HL-60/S4 treated with phorbol 12-myristate 13-acetate at 8.2 ng/mL for 4 days and 3 days (cell line): Measurements from ENCODE around the gene MEIOB.

Experiments
- in situ Hi-C: fragments of 300-500 bp; cut with MboI; formaldehyde crosslinking; loops from 2 replicates; pipeline ENCODE4 v1.15.0; 2022; ENCODE audit warnings: low sequenced_read_pairs

Gene MEIOB

GRCh38 chr16:1789643-1790045, 82.3 kb downstream of the MEIOB start:
- in situ Hi-C loops, result no loop called here

DNA sequence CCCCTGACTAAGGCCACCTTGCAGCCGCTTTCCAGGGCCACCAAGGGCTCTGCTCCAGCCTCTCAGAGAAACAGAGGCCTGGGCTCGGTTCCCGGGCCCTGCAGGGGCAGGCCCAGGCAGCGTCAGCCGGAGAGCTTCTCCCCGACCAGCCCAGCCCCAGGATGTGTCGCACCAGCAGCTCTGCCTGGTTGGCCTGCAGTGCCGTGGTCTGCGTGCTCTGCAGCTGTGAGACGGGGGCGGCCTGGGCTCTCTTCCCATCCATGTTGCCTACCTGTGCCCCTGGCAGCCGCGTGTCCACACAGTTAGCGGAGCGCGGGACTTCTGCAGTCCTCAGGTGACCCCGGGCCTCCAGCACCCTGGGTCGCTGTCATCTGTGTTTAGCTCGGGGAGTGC, 83.3 kb downstream of the MEIOB start:
- in situ Hi-C loops, result no loop called here

DNA sequence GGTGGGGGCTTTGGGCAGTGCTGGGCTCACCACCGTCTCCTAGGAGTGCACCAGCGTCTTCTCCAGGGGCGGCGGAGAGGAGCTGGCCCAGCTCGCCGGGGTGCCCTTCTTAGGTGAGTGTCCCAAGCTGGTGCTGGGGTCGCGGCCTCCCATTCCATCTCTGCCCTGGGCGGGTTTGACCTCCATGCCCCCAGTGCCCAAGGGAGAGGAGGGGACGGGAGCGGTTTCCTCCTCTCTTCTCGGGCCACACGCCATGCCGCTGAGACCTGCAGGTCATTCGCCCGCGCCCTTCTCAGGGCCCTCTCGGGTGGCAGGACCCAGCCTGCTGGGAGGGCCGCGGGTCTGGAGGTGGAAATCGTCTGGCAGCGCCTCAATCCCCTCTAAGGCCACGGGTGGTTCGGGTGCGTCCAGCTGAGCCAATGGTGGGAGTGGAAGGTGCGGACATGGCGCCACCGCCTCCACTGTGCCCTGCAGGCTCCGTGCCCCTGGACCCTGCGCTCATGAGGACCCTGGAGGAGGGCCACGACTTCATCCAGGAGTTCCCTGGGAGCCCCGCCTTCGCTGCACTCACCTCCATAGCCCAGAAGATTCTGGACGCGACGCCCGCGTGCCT, 83.8 kb downstream of the MEIOB start:
- in situ Hi-C loops, result no loop called here

GRCh38 chr16:1787322-1788094, 84.5 kb downstream of the MEIOB start:
- in situ Hi-C loops, result no loop called here

DNA sequence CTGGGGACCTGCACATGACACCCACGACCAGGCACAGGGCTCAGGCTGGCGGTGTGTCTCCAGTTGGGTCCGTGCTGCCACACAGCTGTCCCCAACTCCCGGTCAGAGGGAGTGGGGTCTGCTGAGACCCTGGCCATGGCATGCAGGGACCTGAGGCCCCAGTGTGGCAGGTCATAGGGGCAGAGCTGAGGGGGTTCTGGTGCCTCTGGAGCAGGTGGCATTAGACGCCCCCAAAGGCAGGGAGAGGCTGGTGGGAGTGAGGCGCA, 85.0 kb downstream of the MEIOB start:
- in situ Hi-C loops, result no loop called here

DNA sequence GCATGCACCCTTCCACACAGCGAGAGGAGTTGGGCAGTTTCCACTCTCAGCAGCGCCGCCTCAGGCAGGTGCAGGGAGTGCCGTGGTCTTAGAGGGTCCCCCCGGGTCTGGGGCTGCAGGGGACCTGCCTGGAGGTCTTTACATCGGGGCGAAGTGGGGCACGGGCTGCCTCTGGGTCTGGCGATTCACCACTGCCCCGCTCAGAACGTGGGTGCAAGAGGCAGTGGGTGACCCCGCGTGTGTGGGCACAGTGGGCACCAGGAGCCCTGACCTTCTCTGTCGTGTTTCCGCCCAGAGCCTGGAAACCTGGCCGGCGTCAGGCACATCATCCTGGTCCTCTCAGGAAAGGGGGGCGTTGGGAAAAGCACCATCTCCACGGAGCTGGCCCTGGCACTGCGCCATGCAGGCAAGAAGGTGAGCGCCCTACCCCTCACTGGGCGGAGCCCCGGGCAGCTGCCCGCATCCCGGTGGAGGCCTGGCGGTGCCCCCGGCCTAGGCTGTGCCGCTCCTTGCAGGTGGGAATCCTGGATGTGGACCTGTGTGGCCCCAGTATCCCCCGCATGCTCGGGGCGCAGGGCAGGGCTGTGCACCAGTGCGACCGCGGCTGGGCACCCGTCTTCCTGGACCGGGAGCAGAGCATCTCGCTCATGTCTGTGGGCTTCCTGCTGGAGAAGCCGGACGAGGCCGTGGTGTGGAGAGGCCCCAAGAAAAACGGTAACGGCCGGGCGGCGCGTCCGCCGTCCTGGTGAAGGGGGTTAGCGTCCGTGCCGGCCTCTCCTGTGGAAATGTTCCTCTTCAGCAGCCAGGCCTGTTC, 85.5 kb downstream of the MEIOB start:
- in situ Hi-C loops, result no loop called here

DNA sequence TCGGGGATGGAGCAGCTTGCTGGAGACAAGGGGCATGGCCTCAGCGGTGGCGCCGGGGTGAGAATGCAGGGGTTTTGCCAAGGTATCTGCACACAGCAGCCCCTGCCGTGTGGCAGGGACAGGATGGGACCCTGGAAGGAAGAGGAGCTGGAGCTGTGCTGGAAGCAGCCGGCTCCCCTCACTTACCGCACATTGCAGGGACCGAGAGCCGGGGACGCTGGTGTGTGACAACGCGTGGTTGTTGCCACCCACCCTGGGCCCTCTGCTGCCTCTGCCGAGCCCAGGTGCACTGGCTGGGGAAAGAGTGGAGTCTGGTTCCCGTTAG, 86.2 kb downstream of the MEIOB start:
- in situ Hi-C loops, result no loop called here

DNA sequence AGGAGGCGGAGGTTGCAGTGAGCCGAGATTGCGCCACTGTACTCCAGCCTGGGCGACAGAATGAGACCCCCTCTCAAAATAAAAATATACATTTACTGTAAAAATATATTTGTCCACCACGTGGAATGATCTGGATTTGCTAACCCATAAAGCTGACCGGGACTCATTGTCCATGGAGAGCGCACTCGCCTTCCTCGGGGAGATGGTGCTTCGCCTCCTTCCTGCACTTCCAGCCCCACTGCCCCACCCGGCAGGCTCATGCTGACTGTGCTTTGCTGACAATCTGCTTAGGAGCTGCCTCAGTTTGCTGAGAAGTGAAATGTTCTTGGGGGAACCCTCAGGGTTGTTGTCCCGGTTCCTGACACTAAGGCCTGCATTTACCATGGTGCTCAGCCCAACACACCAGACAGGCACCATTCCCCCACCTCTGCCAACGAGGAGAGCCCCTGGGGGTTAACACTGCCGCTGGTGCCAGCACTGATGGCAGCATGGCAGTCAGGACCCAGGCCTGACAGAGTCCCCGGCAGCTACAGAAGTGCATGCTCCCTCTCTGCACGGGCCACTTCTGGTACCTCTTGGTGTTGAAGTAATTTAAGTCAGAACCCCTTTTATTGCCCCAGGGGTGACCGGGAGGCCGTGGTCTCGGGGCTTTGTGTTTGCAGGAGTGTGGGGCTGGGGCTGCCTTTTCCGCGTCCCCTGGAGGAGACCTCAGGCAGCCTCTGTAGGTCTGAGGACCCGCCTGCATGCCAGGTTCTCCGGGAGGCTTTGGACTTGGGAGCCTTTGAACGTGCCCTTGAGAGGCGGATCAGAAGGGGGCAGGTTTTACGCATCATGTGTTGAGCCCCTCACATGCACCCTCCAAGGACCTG, 86.8 kb downstream of the MEIOB start:
- in situ Hi-C loops, result no loop called here
